Fibroblast of villous mesenchyme (primary cell): ENCODE measurements around the gene PTEN. TPM values are rescaled to one million over a fixed set of nuclear protein-coding genes. Genes with fewer than 3 reads are reported as not detected.

Experiments used
- DNase-seq: peaks from one replicate; pipeline ENCODE4 v3.0.0-alpha.2; 2010; ENCODE audit warnings: low read depth
- H3K4me3 ChIP-seq: 2 replicates; pipeline ENCODE4 v1.5.1; 2011; ENCODE audit warnings: low read depth, mild to moderate bottlenecking, low read length
- CTCF ChIP-seq: IDR thresholded peaks from 2 replicates; pipeline ENCODE4 v1.5.1; 2012; ENCODE audit warnings: low read depth, mild to moderate bottlenecking, low read length; ENCODE audit not compliant: insufficient read depth
- small RNA-seq: library from RNA; depleted of rRNA; stranded (forward); fragments of <200 nt; gene quantifications from one replicate; pipeline ENCODE3, GENCODE V24; 2012
- total RNA-seq: library from RNA; depleted of rRNA; stranded (reverse); fragments of >200 nt; gene quantifications from 2 replicates; pipeline ENCODE4 v1.2.3, GENCODE V29; 2012

Gene PTEN
- total RNA-seq, 1 donor: 276 TPM

- no peak overlapping the region for H3K4me3 ChIP-seq
- no peak for TF ChIP-seq CTCF
- peak; percentile 25 for DNase-seq
These were observed 145.5 kb downstream of the PTEN start for GRCh38 chr10:88008866-88009470.

- DNase-seq: peak; percentile 15
These were observed 149.2 kb downstream of the PTEN start for GRCh38 chr10:88012641-88013040.

GRCh38 chr10:88017781-88018180, 154.4 kb downstream of the PTEN start:
- no peak for DNase-seq
- no peak for TF ChIP-seq CTCF
- no peak overlapping the region for H3K4me3 ChIP-seq

More at GRCh38 chr10:88012641-88013040, 149.2 kb downstream of the PTEN start:
- TF ChIP-seq CTCF: no peak
- no peak overlapping the region for H3K4me3 ChIP-seq

- DNase-seq: no peak
- no peak for TF ChIP-seq CTCF
- H3K4me3 ChIP-seq: no peak overlapping the region
These were observed 156.3 kb downstream of the PTEN start for GRCh38 chr10:88019753-88020152.

Small RNA genes lying within 50 kb of the gene (small RNA-seq; reads per million reads assigned to genes)
- gene RF00284 (not detected), gene RN7SL78P (not detected)

Other genes starting within 250 kb of the PTEN start
- 131 and 417 TPM in 2 replicates for gene PAPSS2, start 203.7 kb upstream of the PTEN start, total RNA-seq
- gene ATAD1, start 45.4 kb upstream of the PTEN start, total RNA-seq: 30.6 and 51.8 TPM in 2 replicates
- gene KLLN, start 92 bp upstream of the PTEN start, total RNA-seq: 0.86 and 0.97 TPM in 2 replicates